NCI-H2171 (cell line): Measurements from ENCODE around the gene CMTM5.

Experiments used
- DNase-seq: peaks from one replicate; lab custom pipeline; 2025; lab: John Stamatoyannopoulos, UW

CMTM5 gene, protein sequence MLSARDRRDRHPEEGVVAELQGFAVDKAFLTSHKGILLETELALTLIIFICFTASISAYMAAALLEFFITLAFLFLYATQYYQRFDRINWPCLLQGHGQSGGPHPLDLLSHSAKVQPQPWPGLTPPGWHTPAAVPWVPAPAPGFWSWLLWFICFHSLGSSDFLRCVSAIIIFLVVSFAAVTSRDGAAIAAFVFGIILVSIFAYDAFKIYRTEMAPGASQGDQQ

DNA sequence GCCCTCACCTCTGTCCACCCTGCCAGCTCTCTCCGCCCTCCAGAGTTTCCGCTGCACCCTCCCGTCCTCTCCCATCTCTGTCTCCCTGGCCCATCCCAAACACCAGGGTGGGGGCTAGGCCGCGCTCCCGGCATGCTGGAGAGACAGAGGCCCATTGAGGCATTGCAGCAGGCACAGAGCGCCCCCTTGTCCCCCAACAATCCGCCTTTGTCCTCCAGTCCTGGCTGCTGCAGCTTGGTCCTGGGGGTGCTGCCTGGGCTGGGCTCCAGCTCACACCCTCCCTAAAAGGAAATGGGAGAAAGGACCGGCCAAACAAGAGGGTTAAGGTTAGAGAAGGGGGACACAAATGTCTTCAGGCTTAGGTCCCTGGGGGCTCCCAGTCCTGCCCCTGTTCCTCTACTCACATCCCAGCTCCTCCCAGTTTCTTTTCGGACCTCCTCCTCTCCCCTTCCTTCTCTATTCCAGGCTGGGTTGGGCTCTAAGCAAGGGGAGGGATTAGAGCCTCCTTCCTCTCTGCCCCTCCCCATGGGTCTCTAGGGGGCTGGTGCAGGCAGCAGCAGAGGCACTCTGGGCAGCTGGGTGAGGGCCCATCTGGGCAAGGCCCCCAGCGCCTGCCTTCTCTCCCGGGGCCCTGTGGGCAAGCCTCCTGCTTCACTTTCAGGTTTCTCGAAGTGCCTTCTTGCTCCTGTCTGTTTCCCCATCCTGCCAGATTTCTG is at the start of gene CMTM5:
Gene CMTM5, plus strand, starts transcription at position 565 of the 716 bp plus-strand sequence. CDS start 206 bp downstream, outside the sequence.
- DNase-seq = peak; percentile 62

DNA sequence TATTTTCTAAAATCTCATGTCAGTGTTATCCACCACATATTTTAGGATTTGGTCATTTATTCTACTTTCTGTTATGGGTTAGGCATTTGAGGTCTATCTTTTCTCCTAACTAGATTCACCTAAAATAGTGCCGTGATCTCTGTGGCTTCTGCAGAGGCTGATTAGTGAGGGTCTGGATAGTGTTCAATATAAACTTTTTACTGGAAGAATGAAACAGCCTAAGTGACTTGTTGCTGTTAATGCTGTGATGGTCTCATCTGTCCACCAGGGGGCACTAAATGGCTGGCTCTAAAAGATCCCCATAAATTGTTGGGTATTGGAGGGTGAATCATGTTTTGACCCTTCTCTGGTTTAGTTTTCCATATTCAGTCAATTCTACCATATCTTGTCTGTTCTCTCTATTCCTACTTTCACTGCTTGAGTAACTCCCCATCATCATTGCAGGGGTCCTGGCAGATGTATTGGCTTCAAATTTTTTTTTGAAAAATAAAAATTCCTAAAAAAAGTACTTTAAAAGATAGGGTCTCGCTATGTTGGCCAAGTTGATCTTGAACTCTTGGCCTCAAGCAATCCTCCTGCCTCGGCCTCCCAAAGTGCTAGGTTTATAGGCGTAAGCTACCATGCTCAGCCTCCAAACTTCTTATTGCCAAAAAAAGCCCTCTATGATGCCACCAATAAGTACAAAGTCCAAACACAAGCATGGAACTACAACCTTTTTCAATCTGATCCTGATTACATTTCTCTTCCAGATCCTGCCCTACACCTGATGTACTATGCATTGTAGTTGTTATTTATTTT is 48.7 kb upstream of the CMTM5 start:
- peak; percentile 63 for DNase-seq

DNA sequence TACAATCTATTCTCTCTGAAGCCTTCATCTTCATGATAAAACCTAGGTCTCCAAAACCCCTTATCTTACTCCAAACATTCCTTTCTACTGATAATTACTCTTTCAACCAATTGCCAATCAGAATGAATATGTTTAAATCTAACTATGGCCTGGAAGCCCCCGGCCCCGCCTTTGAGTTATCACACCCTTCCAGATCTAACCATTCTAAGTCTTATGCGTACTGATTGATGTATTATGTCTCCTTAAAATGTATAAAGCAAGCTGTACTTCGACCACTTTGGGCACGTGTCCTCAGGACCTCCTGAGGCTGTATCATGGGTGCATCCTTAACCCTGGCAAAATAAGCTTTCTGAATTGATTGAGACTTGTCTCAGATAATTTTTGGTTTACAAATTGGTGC is 41.2 kb upstream of the CMTM5 start:
- no peak for DNase-seq

- no peak for DNase-seq
Measured at GRCh38 chr14:23339506-23340268, 37.2 kb upstream of the CMTM5 start.

- DNase-seq = no peak
Measured at GRCh38 chr14:23344481-23344880, 32.4 kb upstream of the CMTM5 start.

DNA sequence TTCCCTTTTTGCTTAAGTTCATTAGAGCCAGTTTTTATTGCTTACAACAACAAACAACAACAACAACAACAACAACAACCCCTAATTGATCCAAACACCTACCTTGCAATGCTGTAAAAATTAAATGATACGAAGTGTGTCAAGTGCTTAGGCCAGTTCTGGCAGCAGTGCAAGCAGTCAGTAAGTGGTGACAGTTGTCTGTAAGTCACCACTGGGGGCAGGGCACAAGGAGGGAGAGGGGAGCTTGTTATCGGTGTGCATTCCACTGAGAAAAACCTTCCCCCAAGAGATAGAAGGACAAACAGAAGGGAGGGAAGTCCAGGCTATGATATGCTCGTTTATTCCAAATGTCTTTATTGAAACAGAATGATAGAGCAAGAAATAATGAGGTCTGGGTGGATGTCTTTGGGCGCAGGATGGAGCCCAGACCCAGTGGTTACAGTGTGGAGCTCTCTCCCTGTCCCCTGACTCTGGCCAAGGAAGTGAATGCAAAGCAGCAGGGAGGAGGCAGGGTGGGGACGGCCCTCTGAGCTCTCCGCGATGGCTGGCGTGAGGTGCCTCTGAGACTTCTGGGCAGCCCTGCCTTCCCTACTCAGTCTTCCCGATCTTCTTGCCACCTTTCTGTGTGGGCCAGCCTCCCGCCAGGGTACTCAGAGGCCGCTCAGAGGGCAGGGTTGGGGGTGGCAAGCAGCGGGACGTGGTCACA is 30.7 kb upstream of the CMTM5 start:
- DNase-seq = no peak

DNA sequence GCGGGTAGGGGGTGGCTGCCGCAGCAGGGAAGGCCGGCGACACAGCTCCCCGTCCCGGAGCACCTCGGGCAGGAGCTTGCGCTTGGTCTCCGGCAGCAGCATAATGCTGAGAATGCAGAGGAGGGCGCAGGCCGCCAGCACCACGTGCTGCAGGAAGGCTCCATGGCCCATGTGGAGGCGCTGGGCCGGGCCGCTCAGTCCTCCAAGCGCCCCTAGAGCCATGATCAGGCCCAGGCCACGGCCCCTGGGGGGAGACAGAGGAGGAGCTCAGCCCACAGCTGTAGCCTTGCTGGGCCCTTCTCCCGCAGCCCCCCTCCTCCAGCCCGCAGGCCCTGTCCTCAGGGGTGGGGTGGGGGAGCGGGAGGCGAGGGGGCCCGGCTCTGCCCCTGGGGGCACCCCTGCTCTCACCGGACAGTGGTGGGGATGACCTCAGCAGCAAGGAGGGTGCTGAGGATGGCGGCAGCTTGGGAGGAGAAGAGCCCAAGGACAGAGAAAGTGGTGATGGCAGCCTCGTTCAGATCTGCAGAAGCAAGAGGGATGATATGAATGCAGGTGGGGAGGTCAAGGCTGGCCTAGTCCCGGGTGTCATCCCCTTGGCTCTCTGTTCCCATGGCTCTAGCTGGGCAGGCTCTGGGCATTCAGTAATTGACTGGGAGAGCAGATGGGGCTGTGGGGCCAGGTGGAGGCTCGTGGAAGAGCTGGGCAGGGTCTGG is 30.0 kb upstream of the CMTM5 start:
- no peak for DNase-seq

DNA sequence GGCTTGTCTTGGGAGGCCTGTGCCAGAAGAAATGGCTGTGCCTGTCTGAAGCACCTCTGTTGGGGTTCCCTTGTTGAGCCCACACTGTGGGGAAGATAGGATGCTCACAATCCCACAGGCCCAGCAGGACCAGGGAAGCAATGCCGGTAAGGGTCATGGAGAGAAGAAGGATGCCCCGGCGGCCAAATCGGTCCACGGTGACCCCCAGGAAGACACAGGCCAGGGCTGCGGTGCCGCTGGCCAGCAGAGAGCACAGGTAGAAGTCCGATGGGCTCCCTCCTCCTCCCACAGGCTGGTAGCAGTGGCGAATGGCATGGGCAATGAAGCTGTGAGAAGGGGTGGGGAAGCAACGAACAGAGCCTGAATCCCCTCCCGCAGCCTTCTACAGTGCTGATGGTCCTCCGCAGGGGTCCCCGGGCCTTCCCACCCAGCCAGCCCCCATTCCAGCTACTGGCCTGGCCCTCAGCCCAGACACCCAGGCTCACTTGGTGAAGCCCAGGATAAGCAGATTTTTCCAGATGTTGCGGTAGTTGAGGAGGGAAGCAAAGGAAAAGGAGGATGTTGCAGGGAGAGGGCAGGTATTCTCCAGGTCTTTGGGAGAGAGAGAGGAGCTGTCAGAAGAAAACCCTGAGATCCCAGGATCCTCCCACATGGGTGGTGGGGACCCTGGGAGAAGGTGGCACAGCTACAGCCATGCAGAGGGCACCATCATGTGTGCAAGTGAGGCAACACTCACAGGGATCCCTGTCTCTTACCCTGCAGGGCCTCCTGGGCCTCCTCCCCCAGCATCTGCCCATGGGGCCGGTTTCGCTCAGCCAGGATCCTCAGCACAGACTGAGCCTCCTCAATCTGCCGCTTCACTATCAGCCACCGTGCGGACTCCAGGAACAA is 29.2 kb upstream of the CMTM5 start:
- no peak for DNase-seq

GRCh38 chr14:23348297-23348655 is 28.6 kb upstream of the CMTM5 start:
- DNase-seq = no peak

DNA sequence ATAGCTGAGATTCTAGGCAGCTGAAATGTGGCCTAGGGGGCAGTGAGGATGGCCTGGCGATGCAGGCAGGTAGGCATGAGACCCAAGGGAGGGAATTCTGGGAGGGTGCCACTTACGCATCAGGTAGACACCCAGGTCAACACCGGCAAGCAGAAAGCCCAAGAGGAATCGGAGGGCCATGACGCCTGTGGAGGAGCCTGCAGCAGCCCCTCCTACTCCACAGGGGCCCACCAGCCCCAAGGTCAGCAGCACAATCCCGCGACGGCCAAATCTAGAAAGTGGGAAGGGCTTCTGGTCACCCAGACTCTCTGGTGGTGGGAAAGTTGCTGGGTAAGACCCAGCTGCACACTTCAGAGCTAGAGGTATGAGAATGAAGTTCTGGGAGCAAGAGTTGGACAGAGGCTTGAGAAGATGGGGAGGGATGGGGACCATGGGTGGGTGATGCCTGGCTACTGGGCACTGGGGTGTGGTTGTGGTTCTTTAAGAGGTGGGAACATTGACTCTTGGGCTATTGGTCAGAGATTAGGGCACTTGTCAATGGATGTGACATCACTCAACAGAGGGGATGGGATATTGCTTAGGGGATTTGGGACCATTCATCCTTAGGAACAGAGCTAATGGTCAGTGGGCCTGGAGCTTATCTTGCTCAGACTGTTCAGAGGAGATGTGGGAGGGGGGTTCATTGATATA is 27.5 kb upstream of the CMTM5 start:
- DNase-seq = no peak

GRCh38 chr14:23351681-23352505 is 25.0 kb upstream of the CMTM5 start:
- DNase-seq = no peak

DNA sequence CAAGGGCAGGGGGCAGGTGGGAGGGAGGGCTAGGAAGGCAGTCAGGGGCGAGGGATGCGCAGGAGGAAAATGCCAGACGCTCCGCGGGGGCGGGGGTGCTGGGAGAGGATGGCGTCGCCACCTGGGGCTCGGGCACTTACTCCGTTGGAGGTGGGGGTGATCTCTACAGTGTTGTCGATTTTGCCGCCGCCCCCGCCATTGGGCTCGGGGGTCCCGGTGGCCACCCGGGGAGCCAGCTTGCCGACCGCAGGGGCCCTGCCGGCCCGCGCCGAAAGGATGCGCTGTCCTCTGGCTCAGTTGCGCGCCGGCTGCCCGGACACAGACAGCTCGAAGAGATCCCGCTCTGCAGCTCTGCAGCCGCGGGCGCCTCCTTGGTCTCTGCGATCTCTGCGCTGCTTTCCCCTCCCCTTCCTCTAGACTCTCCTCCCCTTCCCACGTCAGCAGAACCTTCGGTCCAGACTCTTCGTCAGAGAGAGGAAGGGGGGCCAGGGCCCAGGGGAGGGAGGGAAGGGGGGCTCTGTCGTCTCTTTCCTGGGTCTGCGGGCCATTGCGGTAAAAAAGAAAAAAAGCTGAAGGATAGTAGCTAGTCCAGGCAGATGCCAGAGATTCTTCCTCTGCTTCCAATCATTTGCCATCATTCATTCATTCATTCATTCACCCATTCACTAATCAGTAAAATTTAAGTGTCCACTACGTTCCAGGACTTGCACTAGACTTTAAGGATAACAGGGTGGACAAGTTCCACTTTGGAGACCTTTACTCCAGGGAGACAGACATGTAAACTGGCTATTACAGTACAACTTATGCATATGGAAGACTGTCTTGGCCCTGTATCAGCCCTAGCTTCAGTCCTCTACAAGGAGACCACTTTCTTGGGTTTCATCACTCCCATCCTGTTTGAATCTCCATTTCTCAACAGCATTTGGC is 24.1 kb upstream of the CMTM5 start, which contains the start of gene SLC22A17:
Gene SLC22A17, minus strand, starts transcription at position 382 of the 927 bp plus-strand sequence.
- DNase-seq = peak; percentile 79

DNA sequence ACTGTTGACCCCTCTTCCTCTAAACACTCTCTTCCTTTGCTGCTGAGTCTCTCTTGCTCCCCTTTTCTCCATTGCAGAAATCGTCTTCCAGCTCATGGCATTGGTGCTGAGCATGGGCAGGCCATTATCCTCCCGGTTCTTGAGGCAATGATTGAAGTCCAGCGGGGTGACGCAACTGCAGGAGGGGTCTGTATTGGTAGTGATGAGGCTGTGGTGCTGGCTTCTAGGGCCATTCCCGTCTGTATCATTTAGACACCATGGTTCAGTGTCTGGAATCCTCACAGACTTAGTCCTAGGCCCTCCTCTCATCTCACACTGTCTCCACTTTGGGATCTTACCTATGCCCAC is 23.4 kb upstream of the CMTM5 start:
- no peak for DNase-seq

- no peak for DNase-seq
Measured at GRCh38 chr14:23354990-23355389, 21.9 kb upstream of the CMTM5 start.

GRCh38 chr14:23355871-23356435 is 20.9 kb upstream of the CMTM5 start:
- DNase-seq = no peak

DNA sequence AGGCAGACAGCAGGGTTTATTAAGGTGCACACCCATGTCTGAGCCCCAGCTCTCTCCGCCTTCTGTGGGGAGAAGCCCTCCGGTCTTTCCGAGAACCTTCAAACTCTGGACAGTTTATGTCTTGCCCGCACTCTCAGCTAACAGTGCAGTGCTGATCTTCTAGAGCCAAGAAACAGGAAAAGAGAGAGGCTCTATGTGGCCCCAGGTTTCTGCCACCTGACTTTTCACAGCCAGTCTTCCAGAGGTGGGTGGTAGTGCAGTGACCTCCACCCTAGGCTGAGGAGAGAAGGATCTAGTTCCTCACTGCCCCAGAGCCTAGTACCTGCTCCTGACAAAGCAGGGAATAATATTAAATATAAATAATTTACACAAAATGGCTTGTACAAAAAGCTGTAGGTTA is 20.2 kb upstream of the CMTM5 start:
- DNase-seq = no peak

- DNase-seq = no peak
Measured at GRCh38 chr14:23357261-23357660, 19.6 kb upstream of the CMTM5 start.
